HepG2 (cell line): Measurements from ENCODE around the gene NOCT. TPM values are rescaled to one million over a fixed set of nuclear protein-coding genes. Genes with fewer than 3 reads are reported as not detected.
A peak's percentile ranks its signal among the peaks of the same experiment; 100 is the strongest.

ENCODE experiments used
- ATAC-seq: fragments of 200-7000 bp; cut with Tn5 transposase; 3 replicates; pipeline ENCODE4 v1.9.1; 2020; ENCODE audit warnings: mild to moderate bottlenecking, moderate library complexity
- BruUV-seq: library from RNA; stranded (reverse); fragments of 400-500 nt; replicated peaks from 2 replicates; lab custom pipeline; 2021; lab: Mats Ljungman, UMichigan
- CTCF ChIA-PET: fragments of 300-600 bp; formaldehyde crosslinking; extraction: SDS; loops from one replicate; lab custom pipeline; 2021; ENCODE audit warnings: low total read pairs, inconsistent platforms, low intra/inter-chr PET ratio; lab: Yijun Ruan, JAX
- POLR2A ChIA-PET: fragments of 350-600 bp; sonication (Branson Sonifier 250); formaldehyde crosslinking; loops from one replicate; lab custom pipeline; 2020; ENCODE audit warnings: antibody characterized with exemption, inconsistent platforms; lab: Yijun Ruan, JAX
- DNase-seq: peaks from one replicate; pipeline ENCODE4 v3.0.0-alpha.2; 2015; ENCODE audit warnings: low spot score
- FAIRE-seq: peaks from 3 replicates; lab custom pipeline; 2011; peaks lifted over from hg19 to GRCh38; lab: Jason Lieb, UNC
- H2AFZ ChIP-seq: one replicate; pipeline ENCODE4 v1.6.1; 2011; ENCODE audit warnings: low read length, inconsistent platforms
- H3K27ac ChIP-seq: fragments of 300-600 bp; 3 replicates; pipeline ENCODE4 v1.8.0; 2011; ENCODE audit warnings: mixed run types, mild to moderate bottlenecking, mixed read lengths, low read length, inconsistent platforms; ENCODE audit not compliant: insufficient read depth; ENCODE audit errors: extremely low read length
- H3K27me3 ChIP-seq, 2 experiments: fragments of 200-600 bp in 1 of 2; 2 replicates in 1 of 2; 3 replicates in 1 of 2; pipeline versions ENCODE4 v1.6.0 to v1.8.0; 2011; ENCODE audit warnings: low read length in 2 of 2, mild to moderate bottlenecking in 2 of 2, moderate library complexity in 2 of 2, inconsistent platforms in 1 of 2; ENCODE audit not compliant: insufficient read depth in 2 of 2, control insufficient read depth in 1 of 2
- H3K36me3 ChIP-seq, 2 experiments: fragments of 200-600 bp in 1 of 2; replicated peaks in 1 of 2; 2 replicates in 1 of 2; 3 replicates in 1 of 2; pipeline versions ENCODE4 v1.5.1 to v1.8.0; 2011; ENCODE audit warnings: low read length in 2 of 2, inconsistent platforms in 1 of 2; ENCODE audit not compliant: insufficient read depth in 2 of 2, control insufficient read depth in 1 of 2
- H3K4me1 ChIP-seq: 2 replicates; pipeline ENCODE4 v1.5.1; 2012; ENCODE audit warnings: low read length, inconsistent platforms; ENCODE audit not compliant: insufficient read depth
- H3K4me2 ChIP-seq: 2 replicates; pipeline ENCODE4 v1.6.0; 2011; ENCODE audit warnings: low read depth, low read length, inconsistent platforms
- H3K4me3 ChIP-seq, 3 experiments: fragments of 200-600 bp in 1 of 3; sonication (generic), shearing (Covaris generic) in 1 of 3; replicated peaks in 1 of 3; 2 replicates each; pipeline ENCODE4 v1.5.1; 2011 to 2016; ENCODE audit warnings: low read length in 3 of 3, inconsistent platforms in 2 of 3, low read depth in 2 of 3, mild to moderate bottlenecking in 2 of 3, control low read depth in 1 of 3, mixed read lengths in 1 of 3; ENCODE audit not compliant: insufficient read depth in 1 of 3
- H3K79me2 ChIP-seq: one replicate; pipeline ENCODE4 v1.6.1; 2011; ENCODE audit warnings: low read length, inconsistent platforms; ENCODE audit not compliant: insufficient read depth
- H3K9ac ChIP-seq: 2 replicates; pipeline ENCODE4 v1.6.0; 2011; ENCODE audit warnings: mild to moderate bottlenecking, low read depth, low read length, inconsistent platforms; ENCODE audit not compliant: insufficient read depth
- H3K9me3 ChIP-seq: 2 replicates; pipeline ENCODE4 v1.5.1; 2012; ENCODE audit warnings: mild to moderate bottlenecking, low read length
- H4K20me1 ChIP-seq: 2 replicates; pipeline ENCODE4 v1.6.0; 2011; ENCODE audit warnings: inconsistent platforms, mild to moderate bottlenecking, low read length, moderate library complexity; ENCODE audit not compliant: insufficient read depth
- GMEB2 ChIP-seq: IDR thresholded peaks from 2 replicates; pipeline ENCODE4 v1.6.1; 2016; ENCODE audit warnings: missing biosample characterization, missing genetic modification reagents, low read depth
- ZFP90 ChIP-seq: sonication (generic); formaldehyde crosslinking; IDR thresholded peaks from 2 replicates; pipeline ENCODE4 v1.8.0; 2022; ENCODE audit warnings: missing genetic modification reagents, mild to moderate bottlenecking, inconsistent platforms, borderline replicate concordance
- ZMYM3 ChIP-seq: sonication (generic); formaldehyde crosslinking; IDR thresholded peaks from 2 replicates; pipeline ENCODE4 v1.5.1; 2020; ENCODE audit warnings: mild to moderate bottlenecking, missing genetic modification reagents
- ZNF770 ChIP-seq: sonication (generic); formaldehyde crosslinking; IDR thresholded peaks from 2 replicates; pipeline ENCODE4 v1.5.0; 2020; ENCODE audit warnings: mild to moderate bottlenecking, missing genetic modification reagents
- WGBS: methylation state at CpG from one replicate; pipeline ENCODE4 v1.1.6; 2017; ENCODE audit warnings: low lambda C conversion rate; 5-methylcytosine and 5-hydroxymethylcytosine counted together
- in situ Hi-C: cut with HindIII; loops from 2 replicates; pipeline ENCODE4 v1.10.0; 2017; ENCODE audit warnings: low pct_unique_long_range_greater_than_20kb; ENCODE audit not compliant: extremely low pct_ligation_motif_present
- intact Hi-C: fragments of 100-400 bp; cut with micrococcal nuclease; formaldehyde crosslinking; loops from one replicate; pipeline ENCODE4 v1.10.0; 2022; ENCODE audit not compliant: unreplicated experiment
- polyA plus RNA-seq, 8 experiments: library from polyadenylated mRNA; depleted of rRNA in 3 of 8; stranded (reverse) in 7 of 8; unstranded in 1 of 8; fragments of >200 nt; fragmentation: Illumina TruSeq in 4 of 8; extraction: Trizol in 4 of 8; gene quantifications; 2 replicates each; pipeline versions ENCODE4 v1.2.1 to v1.2.3, GENCODE V29; 2011 to 2016; ENCODE audit warnings: low read depth in 4 of 8, missing spikeins in 1 of 8, mixed read lengths in 1 of 8; ENCODE audit not compliant: insufficient read depth in 1 of 8
- total RNA-seq, 5 experiments: library from RNA; depleted of rRNA; stranded (reverse); fragments of >200 nt; fragmentation: Illumina TruSeq; extraction: Trizol; gene quantifications; 2 replicates each; pipeline ENCODE4 v1.2.3, GENCODE V29; 2016; ENCODE audit warnings: low read depth in 1 of 5

Gene NOCT
- total and polyA plus RNA-seq, 2 of the 13 experiments (the other 11 are each of a cell fraction or from before 2014, with no cell fraction given) = 3.6 to 13.1 TPM

GRCh38 chr4:138979742-138980141 lies 35.8 kb upstream of the NOCT start:
- Histone ChIP-seq H3K27me3 (no peaks in the 10 kb centered on the region), H3K9me3 (no peaks in the 10 kb centered on the region), H3K36me3 (no peaks in the 10 kb centered on the region), H3K4me2 (no peak overlapping the region), H4K20me1 (no peaks in the 10 kb centered on the region), H3K79me2 (no peaks in the 10 kb centered on the region), H3K27ac (no peak overlapping the region), H3K9ac (no peak overlapping the region), H2AFZ (no peak overlapping the region), H3K4me1 (peaks cover 56% of the 10 kb centered on the region), H3K4me3 (no peak overlapping the region)
- WGBS = 80% methylated on average over 2 of the region's 2 CpGs
- ATAC-seq (no peak), DNase-seq (no peak), FAIRE-seq (no peak)
- in situ Hi-C loops = no loop called here
- ChIA-PET CTCF (no interaction called here), POLR2A (no interaction called here)
- TF ChIP-seq ZFP90 (CRISPR knock-in tag) = peak; percentile 64; the same call in 1 of the 2 replicates
- TF ChIP-seq ZNF770 (CRISPR knock-in tag) = peak; percentile 88
- 0 out of 2 replicates have a peak, but pooled peaks have one; percentile 34 for TF ChIP-seq ZMYM3 (CRISPR knock-in tag)
- TF ChIP-seq GMEB2 = no peak
- BruUV-seq = no TSS peak
- intact Hi-C loops = no loop called here
